ENCODE results near the gene AGER.
"Not testable (repeated sequence)": the region's sequence is repeated elsewhere in the genome, so short reads cannot be mapped to it uniquely, and the experiment has no call there.

AGER gene

DNA sequence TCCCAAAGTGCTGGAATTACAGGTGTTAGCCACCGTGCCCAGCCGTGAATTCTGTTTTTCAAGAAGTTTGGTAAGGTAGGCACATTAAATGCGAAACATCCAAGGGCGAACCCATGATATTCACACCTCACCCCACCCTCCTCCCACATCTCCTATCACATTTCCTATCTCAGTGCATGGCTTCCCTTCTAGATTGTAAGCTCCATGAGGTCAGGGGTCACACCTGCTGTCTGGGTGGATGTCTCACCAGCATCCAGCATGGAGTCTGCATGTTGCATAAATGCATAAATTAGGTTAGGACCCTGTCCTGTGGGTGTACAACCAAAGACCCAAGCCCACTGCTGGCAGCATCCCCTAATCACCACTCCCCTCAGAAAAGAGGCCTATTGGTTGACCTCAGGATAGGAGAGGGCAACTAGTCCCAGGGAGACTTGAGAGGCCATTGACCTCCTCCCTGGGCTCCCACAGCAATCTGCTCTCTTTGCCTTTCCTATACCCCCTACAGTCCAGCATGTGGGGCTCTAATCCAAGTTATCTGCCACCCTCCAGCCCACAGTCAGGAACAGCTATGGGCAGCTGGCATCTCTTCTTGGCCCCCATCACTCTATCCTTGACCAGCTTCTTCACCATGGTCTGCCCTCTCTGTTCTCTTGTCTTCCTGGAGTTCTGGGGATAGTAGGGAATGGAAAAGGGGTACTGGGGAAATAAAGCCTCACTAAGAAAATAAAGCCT, 36.5 kb downstream of the AGER start:
- no peak for DNase-seq (ENCODE audit: low spot score)
- TF ChIP-seq, protein P1, sequence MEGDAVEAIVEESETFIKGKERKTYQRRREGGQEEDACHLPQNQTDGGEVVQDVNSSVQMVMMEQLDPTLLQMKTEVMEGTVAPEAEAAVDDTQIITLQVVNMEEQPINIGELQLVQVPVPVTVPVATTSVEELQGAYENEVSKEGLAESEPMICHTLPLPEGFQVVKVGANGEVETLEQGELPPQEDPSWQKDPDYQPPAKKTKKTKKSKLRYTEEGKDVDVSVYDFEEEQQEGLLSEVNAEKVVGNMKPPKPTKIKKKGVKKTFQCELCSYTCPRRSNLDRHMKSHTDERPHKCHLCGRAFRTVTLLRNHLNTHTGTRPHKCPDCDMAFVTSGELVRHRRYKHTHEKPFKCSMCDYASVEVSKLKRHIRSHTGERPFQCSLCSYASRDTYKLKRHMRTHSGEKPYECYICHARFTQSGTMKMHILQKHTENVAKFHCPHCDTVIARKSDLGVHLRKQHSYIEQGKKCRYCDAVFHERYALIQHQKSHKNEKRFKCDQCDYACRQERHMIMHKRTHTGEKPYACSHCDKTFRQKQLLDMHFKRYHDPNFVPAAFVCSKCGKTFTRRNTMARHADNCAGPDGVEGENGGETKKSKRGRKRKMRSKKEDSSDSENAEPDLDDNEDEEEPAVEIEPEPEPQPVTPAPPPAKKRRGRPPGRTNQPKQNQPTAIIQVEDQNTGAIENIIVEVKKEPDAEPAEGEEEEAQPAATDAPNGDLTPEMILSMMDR (IDR thresholded peaks at IDR 0.05; ENCODE audit: extremely low read depth, missing control alignments): no peak

DNA sequence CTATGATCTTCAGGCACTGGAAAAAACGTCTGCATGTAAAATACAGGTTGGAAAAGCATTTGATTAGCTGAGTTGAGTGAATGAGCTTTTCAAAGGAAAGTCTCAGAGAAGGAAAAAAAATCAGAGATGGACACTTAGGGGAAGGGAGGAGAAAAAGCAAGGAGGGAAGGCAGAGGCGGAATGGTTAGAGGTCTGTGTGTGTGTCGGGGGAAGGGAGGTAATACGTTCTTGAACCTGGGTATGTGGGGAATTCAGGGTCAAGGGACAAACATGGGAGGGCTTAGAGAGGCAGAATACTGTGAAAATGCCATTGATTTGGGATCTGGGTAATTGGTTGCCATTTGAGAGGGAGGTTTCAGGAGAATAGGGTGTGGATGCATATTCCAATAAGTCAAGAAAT, 37.4 kb downstream of the AGER start:
- TF ChIP-seq, protein P1 (IDR thresholded peaks at IDR 0.05; ENCODE audit: extremely low read depth, missing control alignments): no peak
- DNase-seq (ENCODE audit: low spot score): no peak

DNA sequence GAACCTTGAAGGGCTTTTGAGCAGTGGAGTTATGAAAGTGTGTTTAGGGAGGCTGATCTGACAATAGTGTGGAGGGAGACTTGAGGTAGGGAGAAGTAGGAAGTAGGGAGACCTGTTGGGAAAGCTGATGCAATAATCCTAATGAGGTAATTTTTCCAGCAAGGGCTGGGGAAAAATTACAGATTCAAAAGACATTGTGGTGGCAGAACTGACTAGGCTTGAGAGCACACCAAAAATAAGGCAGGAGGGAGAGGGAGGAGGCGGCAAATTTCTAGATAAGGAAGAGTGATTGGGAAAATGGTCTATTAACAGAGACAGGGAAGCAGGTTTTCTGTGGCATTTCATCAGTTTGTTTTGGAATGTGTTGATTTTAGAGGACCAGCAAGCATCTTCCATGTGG, 37.8 kb downstream of the AGER start:
- no peak for DNase-seq (ENCODE audit: low spot score)

DNA sequence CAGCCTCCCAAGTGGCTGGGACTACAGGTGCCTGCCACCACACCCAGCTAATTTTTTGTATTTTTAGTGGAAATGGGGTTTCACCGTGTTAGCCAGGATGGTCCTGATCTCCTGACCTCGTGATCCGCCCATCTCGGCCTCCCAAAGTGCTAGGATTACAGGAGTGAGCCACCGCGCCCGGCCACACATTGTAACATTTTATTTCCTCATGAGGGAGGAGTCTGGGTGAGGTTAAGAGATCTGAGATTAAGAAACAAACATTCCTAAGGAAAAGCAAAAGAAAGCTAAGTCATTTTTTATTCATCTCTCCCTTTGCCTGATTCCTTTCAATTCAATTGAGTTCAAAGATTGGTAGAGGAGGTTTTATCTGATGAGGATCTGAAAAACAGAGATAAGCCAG, 39.8 kb downstream of the AGER start:
- DNase-seq (ENCODE audit: low spot score): not testable (repeated sequence)

More for the DNA sequence above, 37.8 kb downstream of the AGER start:
- TF ChIP-seq, protein P1 (IDR thresholded peaks at IDR 0.05; ENCODE audit: extremely low read depth, missing control alignments): no peak

DNA sequence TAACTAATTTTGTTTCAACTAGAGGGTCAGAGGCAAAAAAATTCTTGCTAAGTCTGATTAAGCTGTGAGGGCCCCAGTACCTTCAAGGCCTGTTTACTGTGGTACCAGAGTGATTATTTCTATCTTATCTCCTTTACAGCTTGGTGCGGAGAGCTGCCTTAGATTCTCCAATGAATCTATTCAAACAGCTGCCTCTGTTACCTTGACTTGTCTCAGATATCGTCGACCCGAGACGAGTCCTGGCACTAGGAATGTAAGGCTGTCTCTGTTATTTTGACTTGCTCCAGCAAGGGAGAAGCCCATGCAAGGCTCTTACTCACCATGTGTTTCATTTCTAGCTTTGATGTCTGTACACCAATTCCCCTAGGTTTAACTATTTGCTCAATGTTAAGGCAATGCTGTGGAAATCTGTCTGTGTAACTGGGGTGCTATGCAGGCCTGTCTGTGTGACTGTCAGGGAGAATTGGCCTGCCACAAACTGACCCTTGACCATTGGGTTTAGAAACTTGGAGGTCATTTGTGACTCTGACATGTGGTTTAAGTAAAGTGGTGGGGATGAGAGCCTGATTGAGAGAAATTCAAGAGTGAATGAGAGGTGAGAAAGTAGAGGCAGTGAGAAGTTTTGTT, 43.5 kb downstream of the AGER start:
- DNase-seq (ENCODE audit: low spot score): no peak

DNA sequence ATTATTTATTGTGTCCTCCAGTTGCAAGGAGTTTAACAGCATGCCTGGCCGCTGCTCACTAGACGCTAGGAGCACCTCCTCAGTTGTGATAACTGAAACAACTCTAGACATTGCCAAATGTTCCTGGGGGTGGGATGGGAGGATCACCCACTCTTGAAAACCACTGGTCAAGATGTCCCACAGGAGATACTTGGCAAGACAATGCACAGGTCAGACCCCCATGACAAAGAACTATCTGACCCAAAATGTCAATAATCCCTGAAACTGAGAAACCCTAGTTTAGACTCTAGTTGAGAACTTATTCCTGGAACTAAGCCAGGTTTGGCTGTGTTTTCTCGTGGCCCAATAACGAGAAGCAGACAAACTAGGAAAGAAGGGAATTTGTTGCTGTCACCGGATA, 44.5 kb downstream of the AGER start:
- DNase-seq (ENCODE audit: low spot score): no peak
- TF ChIP-seq, protein P1 (IDR thresholded peaks at IDR 0.05; ENCODE audit: extremely low read depth, missing control alignments): no peak

More for the DNA sequence above, 43.5 kb downstream of the AGER start:
- TF ChIP-seq, protein P1 (IDR thresholded peaks at IDR 0.05; ENCODE audit: extremely low read depth, missing control alignments): no peak

DNA sequence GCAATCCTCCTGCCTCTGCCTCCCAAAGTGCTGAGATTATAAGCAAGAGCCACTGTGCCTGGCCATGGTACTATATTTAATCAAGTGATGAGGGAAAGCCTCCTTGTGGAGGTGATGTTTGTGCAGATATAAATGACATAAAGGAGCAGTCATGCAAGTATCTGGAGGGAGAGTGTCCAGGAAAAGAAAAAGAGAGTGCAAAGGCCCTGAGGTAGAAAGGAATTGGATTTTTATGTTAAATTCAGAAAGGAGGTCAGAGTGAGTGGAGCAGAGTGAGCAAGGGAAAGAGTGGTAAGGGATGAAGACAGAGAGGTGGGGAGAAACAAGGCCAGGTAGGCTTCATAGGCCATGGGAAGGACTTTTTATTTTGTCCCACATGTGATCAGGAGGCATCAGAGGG, 46.6 kb downstream of the AGER start:
- no peak for DNase-seq (ENCODE audit: low spot score)
- TF ChIP-seq, protein P1 (IDR thresholded peaks at IDR 0.05; ENCODE audit: extremely low read depth, missing control alignments): no peak

DNA sequence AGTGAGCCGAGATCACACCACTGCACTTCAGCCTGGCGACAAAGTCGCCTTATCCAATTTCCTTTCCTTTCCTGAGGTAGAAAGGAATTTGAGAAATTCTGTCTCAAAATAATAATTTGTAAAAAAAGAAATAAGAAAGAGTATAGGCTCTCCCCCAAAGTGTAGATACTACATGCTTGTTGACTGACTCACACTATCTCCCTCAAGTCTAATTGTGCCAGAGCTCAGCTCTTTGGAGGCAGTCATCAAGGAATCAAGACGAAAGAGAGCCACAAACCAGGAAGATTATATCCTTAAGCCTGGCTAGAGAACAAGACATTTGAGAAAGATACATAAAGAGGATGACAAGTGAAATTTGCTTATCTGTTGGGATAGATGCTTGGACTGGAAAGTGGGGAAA, 50.3 kb downstream of the AGER start:
- TF ChIP-seq, protein P1 (IDR thresholded peaks at IDR 0.05; ENCODE audit: extremely low read depth, missing control alignments): no peak
- no peak for DNase-seq (ENCODE audit: low spot score)

Measured in GM20000 (cell line).